Mammary epithelial cell (primary cell): ENCODE data around the gene RIMS1.

ENCODE experiments used
- CTCF ChIP-seq, 2 donors: IDR thresholded peaks in 1 of 2; conservative IDR thresholded peaks in 1 of 2; 2 replicates each; pipeline ENCODE4 v1.5.1; 2011 to 2012; ENCODE audit warnings: inconsistent platforms in 2 of 2, low read length in 2 of 2, mild to moderate bottlenecking in 2 of 2, control low read depth in 1 of 2, low read depth in 1 of 2; ENCODE audit not compliant: insufficient read depth in 1 of 2; ENCODE audit errors: extremely low read depth in 1 of 2
- EZH2 ChIP-seq: IDR thresholded peaks from 2 replicates; pipeline ENCODE4 v1.6.1; 2012; ENCODE audit warnings: low read length, inconsistent platforms, borderline replicate concordance

GRCh38 chr6:72205500-72205899 is 319.1 kb downstream of the RIMS1 start:
- TF ChIP-seq CTCF (conservative IDR thresholded peaks at IDR 0.05 in 1 of 2, IDR thresholded peaks at IDR 0.05 in 1 of 2; ENCODE audit: extremely low read depth in 1 of 2, insufficient read depth in 1 of 2, low read depth in 1 of 2, low read length in 2 of 2) (no peak), EZH2 (no peak)
